ENCODE results near the gene ANKRD62. TPM values are rescaled to one million over a fixed set of nuclear protein-coding genes. Genes with fewer than 3 reads are reported as not detected.
"Not testable (repeated sequence)": the region's sequence is repeated elsewhere in the genome, so short reads cannot be mapped to it uniquely, and the experiment has no call there.

Gene ANKRD62
- total RNA-seq, 4 donors from 2014 or later, result under 0.01 to 0.97 (median 0.27) TPM; not detected in 1

DNA sequence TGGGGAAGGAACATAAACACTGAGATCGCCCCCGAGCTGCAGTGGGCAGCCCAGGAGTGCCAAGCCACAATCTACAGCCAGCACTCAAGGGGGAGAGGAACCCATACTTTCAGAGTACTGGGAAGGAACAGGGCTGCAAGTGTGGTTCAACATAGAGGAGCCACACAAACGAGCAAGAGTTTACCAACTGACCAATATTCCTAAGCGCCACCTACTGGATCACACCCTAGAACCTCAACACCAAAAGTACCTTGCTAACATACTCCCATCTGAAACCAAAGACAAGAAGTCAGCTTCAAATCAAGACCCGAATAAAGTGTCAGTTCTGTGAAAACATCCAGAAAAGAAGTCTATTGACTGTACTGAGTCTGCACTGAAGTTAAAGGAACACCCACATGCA, 55.8 kb downstream of the ANKRD62 start:
- H3K27ac ChIP-seq; H3K4me1 ChIP-seq; H3K9me3 ChIP-seq; DNase-seq; H3K4me3 ChIP-seq; H3K36me3 ChIP-seq; intact Hi-C loops (cut with DNase I); H3K27me3 ChIP-seq: not testable (repeated sequence)
- no CpG with 5 or more reads among the region's 5 CpGs for WGBS, 2 donors

DNA sequence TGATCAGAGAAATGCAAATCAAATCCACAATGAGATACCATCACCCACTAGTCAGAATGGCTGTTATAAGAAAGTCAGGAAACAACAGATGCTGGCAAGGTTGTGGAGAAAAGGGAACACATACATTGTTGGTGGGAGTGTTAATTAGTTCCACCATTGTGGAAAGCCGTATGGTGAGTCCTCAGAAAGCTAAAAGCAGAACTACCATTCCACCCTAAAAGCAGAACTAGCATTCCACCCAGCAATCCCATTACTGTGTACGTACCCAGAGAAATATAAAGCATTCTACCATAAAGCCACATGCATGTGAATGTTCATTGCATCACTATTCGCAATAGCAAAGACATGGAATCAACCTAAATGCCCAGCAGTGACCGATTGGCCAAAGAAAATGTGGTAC, 60.7 kb downstream of the ANKRD62 start:
- intact Hi-C loops (cut with DNase I), result no loop called here
- WGBS, 2 donors, result 78 to 89% methylated on average over 4 of the region's 4 CpGs
- H3K27ac ChIP-seq, result no peak overlapping the region
- no peaks in the 10 kb centered on the region for H3K36me3 ChIP-seq
- no peak overlapping the region for H3K4me3 ChIP-seq
- no peaks in the 10 kb centered on the region for H3K27me3 ChIP-seq
- H3K9me3 ChIP-seq, result no peaks in the 10 kb centered on the region
- TF ChIP-seq, protein P1, sequence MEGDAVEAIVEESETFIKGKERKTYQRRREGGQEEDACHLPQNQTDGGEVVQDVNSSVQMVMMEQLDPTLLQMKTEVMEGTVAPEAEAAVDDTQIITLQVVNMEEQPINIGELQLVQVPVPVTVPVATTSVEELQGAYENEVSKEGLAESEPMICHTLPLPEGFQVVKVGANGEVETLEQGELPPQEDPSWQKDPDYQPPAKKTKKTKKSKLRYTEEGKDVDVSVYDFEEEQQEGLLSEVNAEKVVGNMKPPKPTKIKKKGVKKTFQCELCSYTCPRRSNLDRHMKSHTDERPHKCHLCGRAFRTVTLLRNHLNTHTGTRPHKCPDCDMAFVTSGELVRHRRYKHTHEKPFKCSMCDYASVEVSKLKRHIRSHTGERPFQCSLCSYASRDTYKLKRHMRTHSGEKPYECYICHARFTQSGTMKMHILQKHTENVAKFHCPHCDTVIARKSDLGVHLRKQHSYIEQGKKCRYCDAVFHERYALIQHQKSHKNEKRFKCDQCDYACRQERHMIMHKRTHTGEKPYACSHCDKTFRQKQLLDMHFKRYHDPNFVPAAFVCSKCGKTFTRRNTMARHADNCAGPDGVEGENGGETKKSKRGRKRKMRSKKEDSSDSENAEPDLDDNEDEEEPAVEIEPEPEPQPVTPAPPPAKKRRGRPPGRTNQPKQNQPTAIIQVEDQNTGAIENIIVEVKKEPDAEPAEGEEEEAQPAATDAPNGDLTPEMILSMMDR (IDR thresholded peaks at IDR 0.05), result no peak
- TF ChIP-seq POLR2A (IDR thresholded peaks at IDR 0.05), result no peak
- H3K4me1 ChIP-seq, result no peaks in the 10 kb centered on the region
- no peak for DNase-seq

DNA sequence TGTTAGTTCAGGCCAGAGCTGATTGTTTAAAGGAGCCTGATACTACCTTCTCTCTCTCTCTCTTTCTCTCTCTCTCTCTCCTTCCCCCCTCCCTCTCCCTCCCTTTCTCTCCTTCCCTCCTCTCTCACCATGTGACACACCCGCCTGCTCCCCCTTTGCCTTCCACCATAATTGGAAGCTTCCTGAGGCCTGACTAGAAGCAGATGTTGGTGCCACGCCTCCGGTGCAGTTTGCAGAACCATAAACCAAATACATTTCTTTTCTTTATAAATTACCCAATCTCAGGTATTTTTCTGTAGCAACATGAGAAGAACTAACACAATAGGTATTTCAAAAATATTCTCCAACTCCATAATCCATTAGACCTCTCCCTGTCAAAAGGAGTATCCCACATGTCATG, 62.4 kb downstream of the ANKRD62 start:
- DNase-seq, result no peak
- no peaks in the 10 kb centered on the region for H3K4me1 ChIP-seq
- H3K27me3 ChIP-seq, result no peaks in the 10 kb centered on the region
- 81 to 93% methylated on average over 3 of the region's 3 CpGs for WGBS, 2 donors
- intact Hi-C loops (cut with DNase I), result no loop called here
- no peaks in the 10 kb centered on the region for H3K36me3 ChIP-seq
- H3K27ac ChIP-seq, result no peak overlapping the region
- TF ChIP-seq, protein P1 (IDR thresholded peaks at IDR 0.05), result no peak
- TF ChIP-seq POLR2A (IDR thresholded peaks at IDR 0.05), result no peak
- no peaks in the 10 kb centered on the region for H3K9me3 ChIP-seq
- H3K4me3 ChIP-seq, result no peak overlapping the region

DNA sequence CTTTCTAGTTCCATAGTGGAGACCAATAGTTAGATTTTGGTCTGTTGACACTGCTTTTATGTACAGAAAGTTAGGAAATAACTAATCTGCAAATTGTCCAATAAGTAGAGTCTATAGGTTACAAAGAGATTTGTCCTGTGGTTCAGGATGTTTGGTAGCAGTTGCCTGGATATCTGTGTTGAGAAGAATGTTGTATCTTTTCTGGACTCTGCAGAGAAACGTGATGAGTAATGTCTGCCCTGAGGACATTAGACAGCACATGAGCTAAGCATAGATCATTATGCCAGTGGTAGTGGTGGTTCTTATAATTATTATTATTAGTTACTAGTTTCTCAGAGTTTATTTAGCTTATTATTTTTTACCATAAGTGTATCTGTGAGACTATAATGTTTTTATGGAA, 65.8 kb downstream of the ANKRD62 start:
- TF ChIP-seq POLR2A (IDR thresholded peaks at IDR 0.05), result no peak
- TF ChIP-seq, protein P1 (IDR thresholded peaks at IDR 0.05), result no peak
- WGBS, 2 donors, result 5 to 13% methylated on average over 1 of the region's 1 CpG
- Histone ChIP-seq H3K27me3 (no peaks in the 10 kb centered on the region), H3K9me3 (no peaks in the 10 kb centered on the region), H3K4me3 (no peak overlapping the region), H3K4me1 (no peaks in the 10 kb centered on the region), H3K36me3 (no peaks in the 10 kb centered on the region), H3K27ac (no peak overlapping the region)
- intact Hi-C loops (cut with DNase I), result no loop called here
- DNase-seq, result no peak

DNA sequence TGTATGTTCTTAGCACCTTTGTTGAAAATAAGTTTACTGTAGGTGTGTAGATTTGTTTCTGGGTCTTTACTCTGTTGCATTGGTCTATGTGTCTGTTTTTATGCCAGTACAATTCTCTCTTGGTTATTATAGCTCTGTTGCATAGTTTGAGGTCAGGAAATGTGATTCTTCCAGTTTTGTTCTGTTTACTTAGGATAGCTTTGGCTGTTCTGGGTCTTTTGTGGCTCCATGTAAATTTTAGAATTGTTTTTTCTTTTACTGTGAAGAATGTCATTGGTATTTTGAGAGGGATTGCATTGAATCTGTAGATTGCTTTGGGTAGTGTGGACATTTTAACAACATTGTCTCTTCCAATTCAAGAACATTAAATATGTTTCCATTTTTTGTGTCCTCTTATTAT, 69.1 kb downstream of the ANKRD62 start:
- Histone ChIP-seq H3K27ac (no peak overlapping the region), H3K4me3 (no peak overlapping the region), H3K36me3 (no peaks in the 10 kb centered on the region), H3K27me3 (no peaks in the 10 kb centered on the region), H3K9me3 (no peaks in the 10 kb centered on the region), H3K4me1 (no peaks in the 10 kb centered on the region)
- DNase-seq, result no peak
- TF ChIP-seq POLR2A (IDR thresholded peaks at IDR 0.05), result no peak
- intact Hi-C loops (cut with DNase I), result no loop called here

DNA sequence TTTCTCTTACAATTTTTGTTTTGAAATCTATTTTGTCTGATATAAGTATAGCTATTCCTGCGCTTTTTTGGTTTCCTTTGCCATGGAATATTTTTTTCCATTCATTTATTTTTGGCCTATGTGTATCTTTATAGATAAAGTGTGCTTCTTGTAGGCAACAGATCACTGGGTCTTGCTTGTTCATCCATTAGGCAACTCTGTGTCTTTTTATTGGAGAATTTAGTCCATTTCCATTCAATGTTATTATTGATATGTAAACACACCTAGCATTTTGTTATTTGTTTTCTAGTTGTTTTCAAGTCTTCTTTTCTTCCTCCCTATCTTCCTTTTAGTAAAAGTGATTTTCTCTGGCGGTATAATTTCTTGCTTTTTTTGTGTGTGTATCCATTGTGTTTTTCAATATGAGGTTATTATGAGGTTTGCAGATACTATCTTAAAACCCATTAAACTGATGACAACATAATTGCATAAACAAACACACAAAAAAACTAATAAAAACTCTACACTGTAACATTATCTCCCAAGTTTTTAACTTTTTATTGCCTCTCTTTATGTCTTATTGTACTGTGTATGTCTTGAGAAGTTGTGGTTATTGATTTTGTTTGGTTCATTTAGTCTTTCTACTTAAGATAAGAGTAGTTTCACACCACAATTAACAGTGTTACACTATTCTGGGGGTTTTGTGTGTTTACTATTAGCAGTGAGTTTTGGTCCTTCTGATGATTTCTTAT, 71.6 kb downstream of the ANKRD62 start:
- no peaks in the 10 kb centered on the region for H3K27me3 ChIP-seq
- intact Hi-C loops (cut with DNase I), result no loop called here
- DNase-seq, result no peak
- no peaks in the 10 kb centered on the region for H3K4me1 ChIP-seq
- no peak overlapping the region for H3K27ac ChIP-seq
- no peak overlapping the region for H3K4me3 ChIP-seq
- H3K9me3 ChIP-seq, result no peaks in the 10 kb centered on the region
- H3K36me3 ChIP-seq, result no peaks in the 10 kb centered on the region
- no peak for TF ChIP-seq POLR2A (IDR thresholded peaks at IDR 0.05)
- TF ChIP-seq, protein P1 (IDR thresholded peaks at IDR 0.05), result no peak
- 83 to 88% methylated on average over 2 of the region's 2 CpGs for WGBS, 2 donors

Small RNAs within 50 kb of the gene (small RNA-seq; reads per million reads assigned to genes)
- gene RNU6-324P, result 0 reads per million in 4 donors

Other genes starting within 250 kb of the ANKRD62 start
- gene CHMP1B, start 242.4 kb upstream of the ANKRD62 start, total RNA-seq, result 10 to 100 TPM; 35.3 to 48.3 (median 42.3) TPM
- gene MPPE1, start 185.5 kb upstream of the ANKRD62 start, total RNA-seq, result 10 to 100 TPM; 13.9 to 22.4 (median 15.6) TPM
- 100 to 1,000 TPM; 121 to 235 (median 164) TPM for gene IMPA2, start 112.3 kb upstream of the ANKRD62 start, total RNA-seq
- 1 to 10 TPM in 1 of 4 donors, not detected in 3; 3.0 TPM for gene CIDEA, start 160.5 kb downstream of the ANKRD62 start, total RNA-seq
- gene TUBB6, start 214.4 kb downstream of the ANKRD62 start, total RNA-seq, result 100 to 1,000 TPM; 288 to 406 (median 337) TPM

Data from esophagus squamous epithelium (tissue), 5 donors.